HAP-1 (cell line): Measurements from ENCODE around the gene RCE1.

Experiments used
- DNase-seq, 2 experiments: peaks; one replicate each; pipeline ENCODE4 v3.0.0-alpha.2; 2016 to 2020; ENCODE audit warnings: low spot score in 2 of 2
- H3K27me3 ChIP-seq: fragments of 250-450 bp; sonication (Bioruptor Pico); 2 replicates; pipeline ENCODE4 v1.5.1; 2020; ENCODE audit warnings: low read depth, mild to moderate bottlenecking, moderate library complexity
- H3K36me3 ChIP-seq: fragments of 250-450 bp; sonication (Bioruptor Pico); replicated peaks from 2 replicates; pipeline ENCODE4 v1.5.1; 2020; ENCODE audit warnings: mild to moderate bottlenecking
- H3K4me1 ChIP-seq: fragments of 250-450 bp; sonication (Bioruptor Pico); 2 replicates; pipeline ENCODE4 v1.5.1; 2020; ENCODE audit warnings: mild to moderate bottlenecking
- H3K4me3 ChIP-seq: fragments of 250-450 bp; sonication (Bioruptor Pico); 2 replicates; pipeline ENCODE4 v1.5.1; 2020; ENCODE audit warnings: mild to moderate bottlenecking, moderate library complexity
- H3K9me3 ChIP-seq: fragments of 250-450 bp; sonication (Bioruptor Pico); 2 replicates; pipeline ENCODE4 v1.5.1; 2020; ENCODE audit warnings: mild to moderate bottlenecking, moderate library complexity
- in situ Hi-C: fragments of 300-500 bp; cut with MboI; formaldehyde crosslinking; loops from 3 replicates; pipeline ENCODE4 v1.14.3; 2020; ENCODE audit warnings: low sequenced_read_pairs, inconsistent platforms, mixed read lengths

RCE1 gene

DNA sequence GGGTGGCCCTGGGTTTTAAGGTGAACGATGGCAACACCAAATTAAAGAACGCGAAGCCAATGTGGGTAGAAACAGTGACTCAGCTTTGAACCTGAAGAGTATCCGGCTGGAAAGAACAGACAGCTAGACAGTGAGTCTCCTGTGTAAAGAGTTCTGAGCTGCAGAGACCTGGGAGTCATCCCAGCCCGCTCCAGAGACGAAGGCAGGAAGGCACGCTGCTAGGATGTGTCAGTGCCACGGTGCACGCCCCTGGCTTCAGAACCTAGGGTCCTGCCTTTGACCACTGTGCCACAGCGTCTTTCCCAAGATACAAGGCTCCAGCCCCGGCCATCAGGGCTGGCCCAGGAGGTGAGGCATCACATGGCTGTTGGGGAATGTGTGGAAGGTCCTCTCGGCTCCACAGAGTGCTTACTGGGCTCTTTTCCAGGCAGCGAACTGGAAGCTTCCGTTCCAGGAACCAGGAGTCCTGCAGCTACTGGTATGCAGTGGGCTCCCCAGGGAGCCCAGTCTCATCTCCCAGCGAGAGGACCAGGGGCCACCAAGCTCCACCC lies 43.5 kb downstream of the RCE1 start:
- no peaks in the 10 kb centered on the region for H3K27me3 ChIP-seq
- peaks cover 7% of the 10 kb centered on the region for H3K4me1 ChIP-seq
- no peaks in the 10 kb centered on the region for H3K9me3 ChIP-seq
- no peak for DNase-seq
- H3K36me3 ChIP-seq, result no peaks in the 10 kb centered on the region
- in situ Hi-C loops, result no loop called here
- no peak overlapping the region for H3K4me3 ChIP-seq

GRCh38 chr11:66887526-66887925 lies 44.3 kb downstream of the RCE1 start:
- H3K4me3 ChIP-seq, result no peak overlapping the region
- H3K27me3 ChIP-seq, result no peaks in the 10 kb centered on the region
- peaks cover 7% of the 10 kb centered on the region for H3K4me1 ChIP-seq
- no peaks in the 10 kb centered on the region for H3K36me3 ChIP-seq
- H3K9me3 ChIP-seq, result no peaks in the 10 kb centered on the region
- no peak for DNase-seq
- in situ Hi-C loops, result no loop called here

DNA sequence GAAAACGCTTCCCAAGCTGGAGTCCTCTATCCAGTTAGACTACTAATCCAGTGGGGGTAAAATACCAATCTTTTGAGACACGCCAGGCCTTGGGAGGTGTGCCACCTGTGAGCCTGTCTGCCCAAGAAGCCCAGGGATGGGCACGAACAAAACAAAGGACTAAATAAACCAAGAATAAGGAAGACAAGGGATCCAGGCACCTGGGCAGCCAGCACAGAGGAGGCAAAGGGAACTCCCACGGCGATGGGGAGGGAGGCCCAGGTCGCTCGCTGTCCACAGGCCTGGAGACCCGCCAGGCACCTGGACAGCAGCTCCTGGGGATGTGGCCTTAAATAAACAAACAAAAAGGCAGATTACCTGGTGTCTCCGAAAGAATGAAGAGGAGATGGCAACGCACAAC lies 45.0 kb downstream of the RCE1 start:
- peaks cover 7% of the 10 kb centered on the region for H3K4me1 ChIP-seq
- in situ Hi-C loops, result no loop called here
- no peak overlapping the region for H3K4me3 ChIP-seq
- H3K36me3 ChIP-seq, result no peaks in the 10 kb centered on the region
- H3K27me3 ChIP-seq, result no peaks in the 10 kb centered on the region
- H3K9me3 ChIP-seq, result no peaks in the 10 kb centered on the region
- no peak for DNase-seq

DNA sequence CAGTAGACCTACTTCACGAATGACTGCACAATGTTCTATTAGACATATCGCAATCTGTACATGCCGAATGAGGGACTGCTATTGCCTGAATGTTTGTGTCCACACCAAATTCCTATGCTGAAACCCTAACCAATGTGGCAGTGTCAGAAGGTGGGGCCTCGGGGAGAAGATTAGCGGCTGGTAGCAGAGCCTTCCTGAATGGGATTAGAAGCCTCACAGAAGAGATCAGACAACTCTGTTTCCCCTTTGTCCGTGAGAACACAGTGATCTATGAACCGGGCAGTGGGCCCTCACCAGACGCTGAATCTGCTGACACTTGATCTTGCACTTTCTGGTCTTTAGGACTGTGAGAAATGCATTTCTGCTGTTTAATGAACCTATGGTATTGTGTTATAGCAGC lies 46.7 kb downstream of the RCE1 start:
- H3K9me3 ChIP-seq, result no peaks in the 10 kb centered on the region
- peaks cover 7% of the 10 kb centered on the region for H3K4me1 ChIP-seq
- no peak overlapping the region for H3K4me3 ChIP-seq
- H3K27me3 ChIP-seq, result no peaks in the 10 kb centered on the region
- no peaks in the 10 kb centered on the region for H3K36me3 ChIP-seq
- DNase-seq, result peak; percentile 52 to 66
- in situ Hi-C loops, result no loop called here

DNA sequence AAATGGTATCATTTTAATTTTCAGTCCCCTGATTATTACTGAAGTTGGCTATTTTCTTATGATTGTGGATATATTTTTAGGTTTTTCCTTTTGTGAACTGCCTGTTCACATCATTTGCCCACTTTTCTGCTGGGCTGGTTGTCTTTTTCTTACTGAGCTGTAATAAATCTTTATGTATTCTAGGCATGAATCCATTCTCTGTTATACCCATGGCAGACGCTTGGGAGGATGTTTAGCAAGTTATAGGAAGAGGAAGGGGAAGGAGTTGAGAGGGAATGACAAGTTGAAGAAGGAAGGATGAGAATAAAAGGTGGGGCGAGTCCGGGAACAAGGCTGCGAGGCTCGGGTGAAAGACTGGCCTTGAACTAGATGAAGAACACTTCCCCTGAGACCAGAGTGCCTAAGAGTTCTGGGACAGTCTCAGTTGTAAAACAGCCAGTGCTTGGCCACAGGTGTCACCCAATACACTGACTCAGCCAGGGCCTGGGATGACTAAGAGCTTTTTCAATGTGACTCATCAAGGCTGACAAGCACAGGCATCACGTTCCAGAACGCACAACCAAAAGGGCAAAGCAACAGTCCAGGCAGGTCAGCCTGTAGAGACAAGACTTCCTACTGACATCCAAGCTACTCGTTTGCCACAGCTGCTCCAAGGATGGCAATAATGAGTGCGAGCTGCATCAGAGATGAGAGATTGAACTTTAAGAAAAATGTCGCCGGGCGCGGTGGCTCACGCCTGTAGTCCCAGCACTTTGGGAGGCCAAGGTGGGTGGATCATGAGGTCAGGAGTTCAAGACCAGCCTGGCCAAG lies 48.8 kb downstream of the RCE1 start:
- Histone ChIP-seq H3K27me3 (no peaks in the 10 kb centered on the region), H3K9me3 (no peaks in the 10 kb centered on the region), H3K36me3 (no peaks in the 10 kb centered on the region), H3K4me1 (peaks cover 7% of the 10 kb centered on the region), H3K4me3 (no peak overlapping the region)
- in situ Hi-C loops, result no loop called here
- DNase-seq, result no peak

DNA sequence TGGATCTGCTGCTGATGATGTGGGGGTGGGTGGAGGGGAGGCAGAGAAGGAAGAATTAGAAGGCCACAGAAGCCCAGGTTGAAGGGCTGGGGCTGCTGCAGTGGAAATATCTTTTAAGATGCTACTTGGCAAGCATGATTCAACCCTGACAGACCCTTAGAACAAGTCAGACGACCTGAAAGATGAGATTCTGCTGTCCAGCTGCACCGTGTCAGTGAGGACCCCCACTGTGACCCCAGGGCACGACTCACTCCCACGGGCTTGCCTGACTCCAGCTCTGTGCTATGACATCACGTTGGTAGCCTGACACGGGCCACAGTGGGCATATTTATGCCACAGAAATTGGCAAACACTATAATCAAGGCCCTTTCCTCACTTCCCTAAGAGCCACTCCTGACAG lies 49.7 kb downstream of the RCE1 start:
- no peak for DNase-seq
- H3K4me1 ChIP-seq, result peaks cover 7% of the 10 kb centered on the region
- H3K4me3 ChIP-seq, result no peak overlapping the region
- no peaks in the 10 kb centered on the region for H3K9me3 ChIP-seq
- in situ Hi-C loops, result no loop called here
- no peaks in the 10 kb centered on the region for H3K27me3 ChIP-seq
- no peaks in the 10 kb centered on the region for H3K36me3 ChIP-seq

DNA sequence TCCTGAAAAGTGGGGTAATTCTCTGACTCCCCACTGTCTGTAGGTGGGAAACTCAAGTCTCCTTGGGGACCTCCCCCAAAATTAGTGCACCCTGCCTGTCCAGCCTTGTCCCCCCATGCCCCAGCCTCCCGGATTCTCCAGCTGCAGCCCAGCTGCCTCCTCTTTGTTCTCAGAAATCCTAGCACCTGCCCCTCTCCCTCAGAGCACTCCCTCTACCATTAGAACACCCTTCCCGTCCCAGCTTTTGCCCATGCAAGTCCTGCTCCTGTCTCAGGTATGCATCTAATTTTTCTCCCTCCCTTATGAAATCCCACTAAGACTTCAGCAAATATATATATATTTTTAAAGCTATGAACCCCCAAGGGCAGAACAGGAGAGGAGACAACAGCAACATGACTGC lies 50.9 kb downstream of the RCE1 start:
- Histone ChIP-seq H3K4me3 (no peak overlapping the region), H3K4me1 (peaks cover 7% of the 10 kb centered on the region), H3K27me3 (no peaks in the 10 kb centered on the region), H3K36me3 (no peaks in the 10 kb centered on the region), H3K9me3 (no peaks in the 10 kb centered on the region)
- in situ Hi-C loops, result no loop called here
- no peak for DNase-seq
